GM13976 (cell line): Measurements from ENCODE around the gene GSTA4.
"Not testable (repeated sequence)": the region's sequence is repeated elsewhere in the genome, so short reads cannot be mapped to it uniquely, and the experiment has no call there.

Experiments
- DNase-seq: peaks from one replicate; pipeline ENCODE4 v3.0.0; 2012; ENCODE audit warnings: low spot score
- CTCF ChIP-seq: IDR thresholded peaks from 2 replicates; pipeline ENCODE4 v1.5.1; 2012; ENCODE audit warnings: borderline replicate concordance, mild to moderate bottlenecking; ENCODE audit not compliant: insufficient read depth; ENCODE audit errors: extremely low read depth, missing control alignments, control extremely low read depth
- in situ Hi-C: fragments of 300-500 bp; cut with MboI; formaldehyde crosslinking; loops from one replicate; pipeline ENCODE4 v1.12.0; 2022; ENCODE audit warnings: low sequenced_read_pairs, mixed read lengths, inconsistent platforms; ENCODE audit not compliant: unreplicated experiment

The GSTA4 gene

GRCh38 chr6:52995089-52995912, at the start of gene GSTA4:
GSTA4 (minus strand) TSS chr6:52995284; CDS start chr6:52994243, 1,041 bp downstream.
- peak; percentile 75 for TF ChIP-seq CTCF

GRCh38 chr6:53044572-53044971, 49.5 kb upstream of the GSTA4 start:
- in situ Hi-C loops: no loop called here
- no peak for TF ChIP-seq CTCF
- DNase-seq: no peak

More at GRCh38 chr6:52995089-52995912, at the start of gene GSTA4:
- in situ Hi-C loops: not testable (repeated sequence)
- DNase-seq: peak; percentile 94

GRCh38 chr6:53044071-53044470, 49.0 kb upstream of the GSTA4 start:
- no peak for DNase-seq
- in situ Hi-C loops: no loop called here
- no peak for TF ChIP-seq CTCF

- in situ Hi-C loops: no loop called here
- DNase-seq: no peak
- no peak for TF ChIP-seq CTCF
These were observed 48.5 kb upstream of the GSTA4 start for GRCh38 chr6:53043581-53043980.

- in situ Hi-C loops: no loop called here
- DNase-seq: no peak
- TF ChIP-seq CTCF: no peak
These were observed 47.0 kb upstream of the GSTA4 start for GRCh38 chr6:53042112-53042511.

GRCh38 chr6:53041356-53041755, 46.3 kb upstream of the GSTA4 start:
- DNase-seq: no peak
- in situ Hi-C loops: no loop called here
- TF ChIP-seq CTCF: no peak
